Stomach (tissue), 4 donors: ENCODE data around the gene GPC5.

Source experiments
- CTCF ChIP-seq, 7 experiments: fragments of 450-650 bp in 4 of 7; fragments of 200-600 bp in 3 of 7; sonication (generic) in 3 of 7; IDR thresholded peaks; one replicate each; pipeline ENCODE4 v1.5.1; 2016 to 2019; ENCODE audit warnings: antibody characterized with exemption in 7 of 7, control low read depth in 2 of 7, mild to moderate bottlenecking in 1 of 7
- POLR2A ChIP-seq, 4 donors: fragments of 450-650 bp; IDR thresholded peaks; one replicate each; pipeline ENCODE4 v1.6.1; 2016; ENCODE audit warnings: antibody characterized with exemption in 4 of 4, control low read depth in 2 of 4, mild to moderate bottlenecking in 1 of 4, moderate library complexity in 1 of 4

DNA sequence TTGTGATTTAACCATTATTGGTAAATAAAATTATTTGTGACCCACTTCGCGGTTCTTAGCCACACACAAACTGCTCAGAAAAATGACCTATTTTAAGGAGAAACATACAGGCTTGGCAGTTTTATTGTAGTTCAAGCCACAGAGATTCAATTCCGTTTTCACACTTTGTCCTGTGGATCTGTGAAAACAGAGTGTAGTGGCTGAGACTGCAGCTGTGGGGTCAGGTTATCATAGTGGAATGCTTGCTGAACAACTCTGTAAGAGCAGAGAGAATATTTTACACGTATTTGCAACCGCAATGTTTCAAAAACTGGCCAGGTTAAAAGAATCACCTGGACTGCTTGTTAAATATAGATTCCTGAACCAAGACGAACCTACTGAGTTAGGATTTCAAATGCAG is 292.5 kb downstream of the GPC5 start:
- no peak for TF ChIP-seq POLR2A (IDR thresholded peaks at IDR 0.05)
- no peak for TF ChIP-seq CTCF (IDR thresholded peaks at IDR 0.05)
